Activated CD4-positive, alpha-beta T cell treated with anti-CD3 and anti-CD28 coated beads, Interleukin-2, Interleukin-6, amounts not matched to agents 100 ng/mL and 50 ng/mL, durations not matched to agents 16 hours and 8 hours (primary cell): ENCODE data around the gene AXIN2.

Experiments
- DNase-seq: peaks from one replicate; pipeline ENCODE4 v3.0.0-alpha.2; 2020

The AXIN2 gene, protein sequence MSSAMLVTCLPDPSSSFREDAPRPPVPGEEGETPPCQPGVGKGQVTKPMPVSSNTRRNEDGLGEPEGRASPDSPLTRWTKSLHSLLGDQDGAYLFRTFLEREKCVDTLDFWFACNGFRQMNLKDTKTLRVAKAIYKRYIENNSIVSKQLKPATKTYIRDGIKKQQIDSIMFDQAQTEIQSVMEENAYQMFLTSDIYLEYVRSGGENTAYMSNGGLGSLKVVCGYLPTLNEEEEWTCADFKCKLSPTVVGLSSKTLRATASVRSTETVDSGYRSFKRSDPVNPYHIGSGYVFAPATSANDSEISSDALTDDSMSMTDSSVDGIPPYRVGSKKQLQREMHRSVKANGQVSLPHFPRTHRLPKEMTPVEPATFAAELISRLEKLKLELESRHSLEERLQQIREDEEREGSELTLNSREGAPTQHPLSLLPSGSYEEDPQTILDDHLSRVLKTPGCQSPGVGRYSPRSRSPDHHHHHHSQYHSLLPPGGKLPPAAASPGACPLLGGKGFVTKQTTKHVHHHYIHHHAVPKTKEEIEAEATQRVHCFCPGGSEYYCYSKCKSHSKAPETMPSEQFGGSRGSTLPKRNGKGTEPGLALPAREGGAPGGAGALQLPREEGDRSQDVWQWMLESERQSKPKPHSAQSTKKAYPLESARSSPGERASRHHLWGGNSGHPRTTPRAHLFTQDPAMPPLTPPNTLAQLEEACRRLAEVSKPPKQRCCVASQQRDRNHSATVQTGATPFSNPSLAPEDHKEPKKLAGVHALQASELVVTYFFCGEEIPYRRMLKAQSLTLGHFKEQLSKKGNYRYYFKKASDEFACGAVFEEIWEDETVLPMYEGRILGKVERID

DNA sequence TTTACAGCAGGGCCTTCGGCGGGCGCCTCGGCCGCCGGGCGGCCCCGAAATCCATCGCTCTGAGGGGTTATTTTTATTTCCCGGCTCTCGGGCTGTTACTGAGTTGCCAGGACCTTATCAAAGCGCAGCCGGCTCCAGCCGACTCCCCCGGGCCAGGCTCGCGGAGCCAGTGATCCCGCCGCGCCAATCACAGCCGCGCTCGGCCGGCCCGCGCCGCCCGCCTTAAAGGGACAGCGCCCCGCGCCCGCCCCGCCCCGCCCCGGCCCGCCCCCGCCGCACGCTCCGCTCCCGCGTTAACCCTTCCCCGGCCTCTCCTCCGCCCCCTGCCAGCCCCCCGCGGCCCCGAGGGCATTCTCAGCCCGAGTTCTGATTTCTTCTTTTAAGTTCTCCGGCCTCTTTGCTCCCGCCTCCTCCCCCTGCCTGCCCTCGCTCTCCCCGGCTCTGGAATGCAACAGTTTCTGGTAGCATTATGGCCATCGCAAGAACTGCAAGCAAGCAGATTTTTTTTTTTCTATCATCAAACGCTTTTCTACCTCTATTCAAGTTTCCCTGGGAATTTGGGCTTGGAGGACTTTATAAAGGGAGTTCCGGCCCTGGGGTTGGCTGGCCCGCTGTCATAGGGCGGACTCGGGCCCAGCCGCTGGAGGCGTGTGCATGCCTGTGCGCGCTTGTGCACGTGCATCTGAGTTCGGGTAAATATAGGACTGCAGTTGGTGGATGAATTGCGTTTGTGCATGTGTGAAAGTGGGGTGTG, at the start of gene AXIN2:
AXIN2 (minus strand) TSS at position 197 of the 754 bp plus-strand sequence. CDS start 3,028 bp downstream, outside the sequence.
- peak; percentile 90 for DNase-seq

DNA sequence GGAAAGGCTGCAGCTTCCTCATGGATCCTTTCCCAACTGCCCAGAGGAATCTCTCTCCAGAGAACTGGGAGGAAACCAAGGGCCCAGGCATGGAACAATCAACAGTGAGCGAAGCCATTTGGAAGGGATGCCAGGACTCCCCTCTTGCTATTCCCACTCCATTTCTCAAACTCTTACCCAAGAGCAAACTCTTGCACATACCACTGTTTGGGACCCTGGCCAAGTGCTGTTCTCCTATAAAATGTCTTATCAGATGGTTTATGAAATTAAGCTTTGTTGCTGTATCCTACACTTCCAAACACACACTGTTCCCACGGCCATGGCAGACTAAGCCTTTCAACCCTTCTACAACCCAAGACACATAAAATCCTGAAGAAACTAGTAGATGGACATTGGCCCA, 48.3 kb upstream of the AXIN2 start:
- no peak for DNase-seq

DNA sequence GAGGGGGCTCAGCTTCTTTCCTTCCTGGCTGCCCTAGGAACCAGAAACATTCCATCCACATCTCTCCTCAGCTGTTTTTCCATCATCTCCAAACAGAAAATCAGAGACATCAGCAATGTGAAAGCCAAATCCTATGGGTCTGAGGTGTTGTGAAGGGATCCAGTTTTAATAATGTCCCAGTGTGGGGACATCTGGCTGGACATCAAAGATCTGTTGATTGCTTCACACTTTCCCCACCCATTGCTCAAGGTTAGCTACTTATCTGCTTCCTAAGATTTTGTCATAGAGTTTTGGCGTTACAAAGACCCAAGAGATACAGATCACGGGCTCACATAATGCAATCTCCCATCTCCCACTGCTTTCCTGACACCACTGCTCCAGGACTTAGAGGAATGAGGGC, 47.8 kb upstream of the AXIN2 start:
- no peak for DNase-seq

DNA sequence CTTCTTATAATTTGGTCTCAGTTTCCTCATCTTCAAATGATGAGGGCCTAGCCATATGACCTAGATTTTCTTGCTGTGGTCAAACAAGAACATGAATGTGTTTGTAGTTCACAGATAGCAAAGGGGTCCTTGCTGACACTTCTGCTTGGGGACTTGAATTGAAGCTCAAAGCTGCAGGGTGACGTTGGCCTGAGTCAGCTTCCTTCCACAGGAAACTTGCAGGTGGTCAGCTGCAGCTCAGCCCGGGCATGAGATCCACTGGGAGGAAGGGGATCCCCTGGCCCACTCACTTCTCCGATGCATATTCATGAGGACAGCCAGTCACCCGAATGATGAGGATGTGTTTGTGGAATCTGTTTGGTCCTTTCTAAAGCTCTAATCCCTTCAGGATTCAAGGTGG, 42.6 kb upstream of the AXIN2 start:
- no peak for DNase-seq

DNA sequence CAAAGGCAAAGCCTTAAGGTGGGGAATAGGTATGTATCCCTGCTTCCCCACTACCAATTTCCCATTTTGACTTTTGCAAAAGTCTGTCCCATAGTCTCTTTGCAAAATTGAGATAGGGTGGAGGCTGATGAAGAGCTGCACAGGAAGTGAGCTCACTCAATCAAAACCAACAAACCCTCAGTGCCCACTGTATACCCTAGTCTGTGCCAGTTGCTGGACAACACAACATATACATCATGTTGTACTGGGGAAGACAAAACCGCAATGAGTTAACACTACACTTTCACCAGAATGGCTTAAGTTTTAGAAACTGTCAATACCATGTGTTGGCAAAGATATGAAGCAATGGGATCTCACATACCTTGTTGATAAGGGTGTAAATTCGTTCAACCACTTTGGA, 40.4 kb upstream of the AXIN2 start:
- no peak for DNase-seq

DNA sequence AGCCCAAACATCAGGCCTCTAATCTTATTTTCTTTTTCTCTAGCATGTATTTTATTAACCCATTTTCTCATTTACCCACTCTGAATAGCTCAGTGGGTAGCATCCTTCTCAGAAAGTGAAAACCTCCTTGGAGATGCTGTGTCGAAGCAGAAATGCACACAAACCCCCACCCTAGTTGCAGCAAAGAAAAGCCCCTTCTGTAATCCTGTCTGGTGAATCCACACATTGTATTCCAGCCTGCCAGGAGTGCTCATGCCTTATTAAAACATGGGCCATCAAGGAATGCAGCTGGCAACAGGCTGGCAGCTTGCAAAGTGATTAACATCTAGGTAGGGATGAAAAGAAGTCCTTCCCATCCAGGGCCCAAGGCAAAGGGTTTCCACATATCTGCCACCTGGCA, 39.7 kb upstream of the AXIN2 start:
- no peak for DNase-seq

DNA sequence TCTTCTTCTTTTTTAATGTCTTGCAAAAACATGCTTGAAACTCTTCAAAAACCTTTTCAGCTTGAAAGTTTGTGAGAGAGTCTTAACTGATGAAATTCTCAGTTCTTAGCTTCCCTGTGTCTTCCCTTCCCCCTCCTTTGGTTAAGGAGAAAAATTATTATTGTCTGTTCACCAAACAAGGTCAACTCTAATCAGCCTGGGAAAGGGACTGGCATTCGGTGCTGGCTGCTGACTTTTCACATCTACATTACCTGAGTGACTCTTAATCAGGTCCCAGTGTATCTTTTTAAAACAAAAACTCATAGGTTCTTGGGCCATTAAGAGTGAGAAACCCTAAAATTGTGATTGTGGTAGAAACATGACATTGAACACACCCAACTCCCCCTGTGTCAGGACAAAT, 39.1 kb upstream of the AXIN2 start:
- DNase-seq = no peak

DNA sequence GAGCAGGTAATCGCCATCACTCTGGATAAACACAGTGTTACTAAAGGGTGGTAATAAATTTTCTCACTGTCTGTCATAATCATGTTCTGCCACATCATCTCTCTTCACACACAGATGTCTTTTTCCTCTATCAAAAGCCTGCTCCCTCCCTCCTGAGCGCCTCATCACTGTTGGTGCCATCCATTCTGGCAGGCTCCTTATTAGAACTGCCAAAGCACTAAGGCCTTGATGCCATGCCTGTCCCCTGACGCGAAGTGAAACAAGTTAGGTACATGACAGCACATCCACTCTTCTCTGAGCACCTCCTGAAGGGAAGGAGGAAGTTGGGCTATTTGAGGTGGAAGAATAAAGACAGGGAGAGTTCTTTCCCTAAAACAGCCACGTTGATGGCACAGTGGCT, 38.2 kb upstream of the AXIN2 start:
- no peak for DNase-seq

DNA sequence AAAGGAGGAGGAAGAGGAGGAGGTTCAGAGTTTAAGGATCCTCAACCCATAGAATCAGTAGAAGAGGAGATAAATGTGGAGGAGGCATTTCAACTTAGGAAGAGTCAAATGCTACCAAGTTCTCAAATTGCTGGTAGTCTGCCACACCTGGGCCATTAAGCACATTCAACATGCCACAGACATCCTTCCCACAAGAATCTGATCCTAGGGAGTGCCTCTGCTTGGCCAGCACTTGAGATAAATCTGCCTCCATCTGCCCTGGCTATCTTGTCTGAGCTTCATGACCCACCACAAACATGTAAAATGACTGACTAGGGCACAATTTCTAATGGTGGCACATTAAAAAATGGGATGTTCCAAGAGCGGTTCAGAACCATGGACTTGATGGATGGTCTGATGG, 37.3 kb upstream of the AXIN2 start:
- no peak for DNase-seq

DNA sequence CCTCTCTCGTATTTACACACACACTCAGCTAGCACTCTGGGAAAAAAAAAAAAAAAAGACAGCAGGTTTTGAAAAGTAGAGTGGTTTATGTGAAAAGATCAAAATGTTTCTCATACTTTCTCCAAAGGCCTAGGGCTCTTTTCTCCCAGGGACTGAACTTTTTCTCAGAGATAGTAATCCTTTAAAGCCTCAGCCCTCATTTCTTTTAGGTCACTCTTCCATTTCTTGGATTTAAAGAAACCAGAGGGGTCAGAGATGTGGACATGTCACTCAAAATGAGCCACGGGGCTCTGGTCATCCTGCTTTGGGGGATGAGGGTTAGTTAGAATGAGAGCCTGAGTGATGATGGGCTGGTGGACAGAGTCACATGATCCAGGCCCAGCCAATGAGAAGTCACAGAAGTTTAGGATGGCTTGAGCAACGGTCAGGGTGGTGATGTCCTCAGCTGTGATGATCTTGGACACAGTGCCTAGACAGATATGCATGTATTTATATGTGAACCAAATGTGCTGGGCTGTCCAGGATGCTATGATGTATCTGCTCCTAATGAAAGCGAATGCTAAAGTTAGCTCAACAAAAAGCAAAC, 33.7 kb upstream of the AXIN2 start:
- DNase-seq = no peak

DNA sequence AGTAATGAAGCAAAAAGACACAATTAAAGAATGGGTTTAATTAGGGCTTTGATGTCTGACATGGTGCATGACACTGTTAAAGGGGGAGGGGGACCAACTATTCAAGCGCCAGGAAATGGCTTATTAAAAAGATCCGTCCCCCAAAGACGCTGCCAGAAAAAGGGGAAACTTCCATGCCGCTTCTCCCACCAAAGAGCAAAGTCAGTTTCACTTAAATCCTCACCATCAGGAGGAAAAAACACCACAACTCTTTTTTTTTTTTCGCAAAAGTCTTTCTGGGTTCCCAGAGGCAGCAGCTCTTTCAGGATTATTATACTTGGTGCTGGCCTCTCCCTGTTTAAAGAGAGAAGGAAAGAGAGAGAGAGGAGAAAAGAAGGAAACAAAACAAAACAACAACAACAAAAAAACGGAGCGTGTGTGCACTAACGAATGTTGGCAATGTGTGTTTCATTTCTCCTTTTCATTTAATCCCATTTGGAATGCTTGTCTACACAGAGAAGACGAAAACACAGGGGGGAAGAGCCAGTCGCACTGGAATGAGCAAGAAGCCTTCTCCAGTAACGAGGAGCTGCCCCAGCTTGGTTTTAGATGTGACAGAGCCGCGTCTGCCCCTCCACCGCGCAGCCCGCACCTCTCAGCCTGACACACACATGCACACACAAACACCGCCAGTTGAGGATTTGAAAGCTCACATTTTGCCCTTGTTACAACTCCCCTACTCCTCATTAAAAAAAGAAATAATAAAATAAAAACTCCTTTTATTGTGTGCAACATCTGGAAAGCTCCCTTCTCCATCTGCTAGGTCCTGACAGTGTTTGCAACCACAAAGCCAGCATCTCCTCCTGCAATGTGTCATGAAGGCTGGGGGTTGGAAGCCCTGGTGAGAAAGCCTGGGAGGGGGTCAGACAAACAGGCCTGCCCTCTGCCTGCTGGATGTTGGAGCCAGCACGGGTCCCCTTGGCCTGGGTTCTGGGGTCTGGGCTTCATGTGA, 32.7 kb upstream of the AXIN2 start:
- DNase-seq = peak; percentile 15

DNA sequence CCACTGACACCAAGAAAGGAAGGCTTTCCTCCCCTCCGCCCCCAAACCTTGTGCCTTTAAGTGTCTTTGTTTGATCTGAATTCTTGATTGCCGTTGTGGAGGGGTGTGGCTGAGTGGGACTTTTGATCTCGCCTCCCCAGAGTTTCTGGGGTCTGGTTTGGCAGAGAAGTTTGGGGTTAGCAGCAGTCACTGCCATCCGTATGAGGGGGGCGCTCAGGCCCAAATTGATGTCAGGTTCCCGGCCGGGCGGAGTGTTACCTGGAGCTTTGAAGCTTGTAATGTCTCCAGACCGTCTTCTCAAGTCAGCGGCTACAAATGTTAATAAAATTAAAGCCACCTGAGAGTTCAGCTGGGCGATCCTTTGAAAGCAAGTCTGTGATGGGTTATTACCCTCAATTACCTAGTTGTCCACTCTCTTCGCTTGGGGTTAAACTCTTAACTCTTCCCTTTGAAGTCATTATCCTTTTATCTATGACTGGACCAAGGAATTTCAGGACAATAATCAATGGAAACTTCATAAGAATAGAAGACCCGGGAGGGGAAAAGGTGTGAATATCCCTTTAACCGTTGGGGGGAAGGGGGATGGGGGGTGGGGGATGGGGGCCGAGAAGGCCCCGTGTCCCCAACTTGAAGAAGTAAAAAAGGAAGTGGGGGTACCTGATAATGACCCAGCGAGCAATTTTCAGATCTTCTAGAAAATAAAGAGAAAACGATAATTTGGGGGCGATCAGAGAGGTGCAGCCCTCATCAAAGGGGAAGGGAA, 31.8 kb upstream of the AXIN2 start:
- DNase-seq = no peak

DNA sequence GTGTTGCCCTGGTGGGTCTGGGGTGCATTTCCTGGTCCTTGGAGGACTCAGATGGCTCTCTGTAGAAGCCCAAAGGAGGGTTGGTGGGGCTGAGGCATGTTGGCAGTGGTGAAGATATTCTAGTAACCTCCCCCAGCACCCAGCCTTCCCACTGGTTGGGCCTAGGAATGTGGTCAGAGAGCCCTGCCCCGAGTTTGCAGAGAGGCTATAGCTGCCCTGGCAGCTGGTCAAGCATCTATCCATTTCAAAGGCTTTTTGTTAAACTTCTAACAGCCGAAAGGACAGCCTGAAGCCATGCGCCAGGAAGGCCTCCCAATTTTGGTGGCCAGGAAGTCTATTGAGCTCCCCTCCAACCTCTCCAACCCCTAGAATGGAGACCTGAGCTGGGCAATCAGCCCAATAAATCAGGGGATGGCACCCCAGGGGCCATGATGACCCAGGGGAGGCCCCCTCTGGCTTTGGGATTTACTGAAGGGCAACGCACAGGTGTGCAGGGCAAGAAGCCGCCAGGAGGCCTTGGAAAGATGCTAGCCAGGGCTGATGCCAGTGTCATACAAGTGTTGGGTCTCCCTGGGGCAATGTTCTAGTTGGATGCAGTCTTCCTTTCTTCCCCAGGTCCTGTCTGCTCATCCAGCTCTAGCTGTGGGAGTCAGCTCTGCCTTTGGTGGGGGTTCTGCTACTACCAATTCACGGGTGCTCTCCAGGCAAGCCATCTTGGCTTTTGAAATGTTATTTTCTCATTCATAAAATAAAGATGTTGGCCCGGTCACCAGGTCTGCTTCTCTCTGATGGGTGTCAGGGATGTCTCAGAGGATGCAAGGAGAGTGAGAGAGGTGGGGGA, 30.9 kb upstream of the AXIN2 start:
- DNase-seq = no peak

DNA sequence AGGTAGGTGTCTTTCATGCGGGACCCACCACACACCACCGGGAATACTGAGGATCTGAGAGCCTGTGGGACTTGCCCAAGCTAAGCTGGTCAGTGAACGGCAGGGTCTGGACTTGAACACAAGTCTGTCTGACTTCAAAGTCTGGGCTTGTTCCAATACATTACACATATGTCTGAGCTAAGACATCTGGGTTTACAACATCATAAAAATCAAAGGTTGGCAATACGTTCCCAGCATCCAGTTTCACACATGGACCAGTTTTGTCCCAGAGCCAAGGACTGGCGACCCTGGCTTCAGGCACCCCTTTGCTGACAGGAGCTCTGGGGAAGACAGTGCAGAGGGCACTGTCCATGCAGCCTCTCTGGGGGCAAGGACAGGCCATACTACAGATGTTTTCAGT, 27.9 kb upstream of the AXIN2 start:
- no peak for DNase-seq

DNA sequence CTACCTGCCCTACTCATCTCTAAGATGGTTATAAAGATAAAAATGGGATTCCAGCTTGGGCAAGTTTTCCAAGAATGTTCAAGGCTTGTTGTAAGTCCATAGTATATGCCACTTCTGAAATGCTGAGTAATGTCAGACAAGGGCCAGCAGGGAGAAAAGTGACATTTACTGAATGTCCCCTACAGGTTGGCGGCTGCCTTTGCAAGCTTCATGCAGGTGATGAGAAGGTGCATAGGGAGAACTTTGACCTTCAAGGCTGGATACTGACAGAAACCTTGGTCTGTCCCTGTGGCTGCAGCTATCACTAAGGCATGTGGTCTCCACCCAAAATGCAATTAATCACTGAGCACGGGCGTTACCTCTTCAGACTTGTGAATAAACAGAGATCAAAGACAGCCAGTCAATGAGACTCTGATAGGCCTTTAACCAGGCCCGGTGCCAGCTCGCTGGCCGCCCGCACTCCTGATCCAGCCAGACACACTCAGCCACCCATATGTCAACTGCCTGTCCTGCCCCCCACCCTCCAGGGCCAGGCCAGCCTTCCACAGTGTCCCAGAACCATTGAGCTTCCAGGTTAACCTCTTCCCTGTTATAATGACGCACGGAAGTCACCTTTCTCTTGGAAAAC, 26.8 kb upstream of the AXIN2 start:
- DNase-seq = no peak

DNA sequence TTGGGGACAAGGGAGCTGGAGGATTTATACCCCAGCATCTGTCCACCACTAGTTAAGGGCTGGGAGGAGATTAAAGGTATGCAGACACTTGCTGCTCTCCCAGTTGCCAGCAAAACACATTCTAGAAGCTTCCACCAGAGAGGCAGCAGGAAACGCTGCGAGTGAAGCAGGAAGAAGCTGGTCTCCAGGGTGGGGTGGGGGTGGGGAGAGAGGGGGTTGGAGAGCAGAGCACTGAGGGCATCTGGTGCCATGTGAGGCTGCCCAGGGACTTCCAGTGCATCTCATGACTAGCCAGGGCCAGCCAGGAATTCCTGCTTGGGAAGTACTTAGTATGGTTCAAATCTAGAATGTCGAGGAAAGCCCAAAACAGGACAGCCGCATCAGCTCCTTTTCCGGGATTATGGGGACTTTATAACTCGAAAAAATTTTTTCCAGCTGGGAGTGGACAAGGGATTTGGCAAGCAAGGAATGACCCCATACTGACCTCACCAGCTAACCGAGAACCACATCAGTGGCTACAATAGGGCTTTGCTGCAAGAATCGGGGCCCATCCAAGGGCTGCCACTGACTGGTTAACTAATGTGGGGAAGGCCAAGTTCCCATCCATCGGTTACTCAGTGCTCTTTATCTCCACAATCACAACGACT, 26.2 kb upstream of the AXIN2 start:
- no peak for DNase-seq

DNA sequence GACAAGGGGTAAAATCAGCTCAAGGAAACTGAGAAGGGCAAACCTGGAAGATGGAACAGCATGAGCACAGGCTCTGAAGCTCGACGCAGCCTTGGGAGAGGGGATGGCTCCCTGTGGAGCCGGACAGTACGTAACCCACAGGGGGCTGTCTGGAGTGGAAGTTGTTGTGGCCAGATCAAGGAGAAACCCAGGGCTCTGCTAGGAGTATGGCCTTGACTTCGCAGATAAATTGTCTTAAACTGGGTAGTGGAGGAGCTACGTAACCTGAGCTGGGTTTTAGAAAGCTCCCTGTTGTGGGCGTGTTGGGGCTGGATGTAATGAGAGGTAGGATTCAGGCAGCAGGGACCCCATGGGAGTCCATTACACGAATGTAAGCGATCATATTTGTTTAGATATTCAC, 25.5 kb upstream of the AXIN2 start:
- no peak for DNase-seq

DNA sequence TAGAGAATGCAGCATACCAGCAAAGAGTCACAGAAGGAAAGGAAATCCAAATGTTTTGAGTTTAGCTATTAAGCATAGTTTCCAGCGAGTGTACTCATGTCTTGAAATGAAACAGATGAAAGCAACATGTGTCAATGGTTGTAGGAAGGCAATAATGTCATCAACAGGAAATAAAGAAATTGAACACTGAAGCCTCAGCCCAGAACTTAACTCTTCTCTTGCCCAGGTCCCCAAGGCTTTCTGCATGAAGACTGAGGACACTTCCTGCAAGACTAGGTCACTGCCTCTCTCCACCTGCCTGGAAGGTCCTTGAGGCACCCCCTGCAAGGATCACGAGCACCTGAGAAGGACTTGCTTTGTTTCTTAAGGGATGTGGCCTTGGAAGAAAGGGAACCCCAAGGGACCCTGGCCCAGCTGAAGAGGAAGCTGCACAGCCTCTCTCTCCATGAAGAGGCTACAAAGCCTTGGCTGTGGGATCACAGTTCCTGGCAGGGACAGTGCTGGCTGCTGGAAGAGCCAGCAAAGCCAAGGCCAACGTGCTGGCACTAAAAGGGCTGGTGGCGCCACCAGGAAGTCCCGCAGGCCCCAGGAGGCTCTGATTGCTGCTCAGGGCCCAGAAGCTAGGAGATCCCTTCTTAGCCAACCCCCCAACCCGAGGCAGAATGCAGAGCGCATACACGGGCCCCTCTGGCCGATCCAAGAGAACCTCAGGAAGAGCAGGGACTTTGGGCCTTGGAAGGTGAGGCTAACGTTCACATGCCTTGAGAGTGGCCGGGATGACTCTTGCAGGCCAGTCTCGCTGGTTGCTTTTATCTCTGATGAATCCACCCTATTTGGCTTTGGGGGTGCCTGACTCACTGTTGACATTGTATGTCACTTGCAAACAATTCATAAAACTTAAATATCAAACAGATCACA, 23.4 kb upstream of the AXIN2 start:
- peak; percentile 24 for DNase-seq
